Esophagus squamous epithelium (tissue), 5 donors: ENCODE measurements around the gene PI4K2B. TPM values are rescaled to one million over a fixed set of nuclear protein-coding genes. Genes with fewer than 3 reads are reported as not detected.
A peak's percentile ranks its signal among the peaks of the same experiment; 100 is the strongest.

Experiments
- DNase-seq: peaks from one replicate; lab custom pipeline; 2025; lab: John Stamatoyannopoulos, UW
- H3K27ac ChIP-seq, 4 donors: fragments of 200-600 bp; sonication (generic); one replicate each; pipeline ENCODE4 v1.5.1; 2016 to 2019; ENCODE audit warnings: mild to moderate bottlenecking in 1 of 4
- H3K27me3 ChIP-seq, 4 donors: fragments of 200-600 bp; sonication (generic); 1 replicate in 3 of 4; 2 replicates in 1 of 4; pipeline versions ENCODE4 v1.5.1 to v1.6.0; 2017 to 2021; ENCODE audit warnings: antibody characterized with exemption in 1 of 4
- H3K36me3 ChIP-seq, 3 donors: fragments of 200-600 bp; sonication (generic); one replicate each; pipeline ENCODE4 v1.5.1; 2016 to 2019
- H3K4me1 ChIP-seq, 3 donors: fragments of 200-600 bp; sonication (generic); one replicate each; pipeline ENCODE4 v1.5.1; 2017 to 2019
- H3K4me3 ChIP-seq, 4 donors: fragments of 200-600 bp; sonication (generic); 1 replicate in 3 of 4; 2 replicates in 1 of 4; pipeline ENCODE4 v1.5.1; 2016 to 2019; ENCODE audit warnings: mild to moderate bottlenecking in 2 of 4, moderate library complexity in 1 of 4
- H3K9me3 ChIP-seq, 3 donors: fragments of 200-600 bp; sonication (generic); one replicate each; pipeline ENCODE4 v1.5.1; 2016 to 2019
- CTCF ChIP-seq, 6 experiments: fragments of 450-650 bp in 4 of 6; fragments of 200-600 bp in 2 of 6; sonication (generic) in 2 of 6; IDR thresholded peaks; one replicate each; pipeline ENCODE4 v1.5.1; 2016 to 2019; ENCODE audit warnings: antibody characterized with exemption in 6 of 6, mild to moderate bottlenecking in 4 of 6, moderate library complexity in 4 of 6
- POLR2A ChIP-seq, 4 donors: fragments of 450-650 bp; IDR thresholded peaks; one replicate each; pipeline ENCODE4 v1.6.1; 2017; ENCODE audit warnings: antibody characterized with exemption in 4 of 4, mild to moderate bottlenecking in 4 of 4, moderate library complexity in 3 of 4
- WGBS, 2 donors: methylation state at CpG; one replicate each; pipeline ENCODE4 v1.1.5; 2018; 5-methylcytosine and 5-hydroxymethylcytosine counted together
- intact Hi-C: fragments of 100-400 bp; cut with DNase I; formaldehyde crosslinking; loops from one replicate; pipeline ENCODE4 v1.15.0; 2022
- total RNA-seq, 4 donors: library from RNA; depleted of rRNA; stranded (reverse); fragments of >200 nt; gene quantifications; one replicate each; pipeline ENCODE4 v1.1.0, GENCODE V29; 2016
- donor health status: DM: yes; HTN: yes; CAD: no.

The PI4K2B gene
- total RNA-seq, 4 donors from 2014 or later: 11.7 to 31.7 (median 26.8) TPM

- Histone ChIP-seq H3K27ac (no peak overlapping the region), H3K36me3 (no peaks in the 10 kb centered on the region), H3K9me3 (no peaks in the 10 kb centered on the region), H3K27me3 (peaks cover 0 to 9% (median 0%) of the 10 kb centered on the region in 4 donors), H3K4me1 (peaks cover 0 to 17% (median 2%) of the 10 kb centered on the region in 3 donors), H3K4me3 (no peak overlapping the region)
- WGBS, 2 donors: 71 to 75% methylated on average over 2 of the region's 2 CpGs
- no peak for TF ChIP-seq CTCF (IDR thresholded peaks at IDR 0.05)
- intact Hi-C loops: no loop called here
- no peak for DNase-seq
Observed at GRCh38 chr4:25308306-25308705, 74.5 kb downstream of the PI4K2B start.

DNA sequence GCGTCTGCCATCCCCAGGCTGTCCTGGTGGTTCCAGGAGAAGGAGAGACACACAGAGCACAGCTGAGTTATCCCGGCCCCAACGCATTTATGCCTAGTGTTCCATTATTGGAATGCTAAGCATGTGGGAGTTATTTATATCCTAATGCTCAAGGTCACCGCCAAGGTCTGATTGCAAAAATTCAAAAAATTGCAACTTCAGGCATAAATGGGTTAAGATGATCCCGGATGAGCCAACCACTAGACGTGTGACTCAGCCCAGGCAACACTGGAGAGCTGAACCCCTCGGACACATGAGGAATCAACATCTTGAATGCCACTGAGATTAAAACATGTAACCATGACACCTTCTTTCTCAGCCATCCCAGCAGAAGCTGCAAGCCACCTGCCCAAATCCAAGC lies 74.9 kb downstream of the PI4K2B start:
- H3K36me3 ChIP-seq: no peaks in the 10 kb centered on the region
- no peak overlapping the region for H3K27ac ChIP-seq
- 63 to 77% methylated on average over 5 to 7 of the region's 7 CpGs for WGBS, 2 donors
- no peak for DNase-seq
- H3K9me3 ChIP-seq: no peaks in the 10 kb centered on the region
- intact Hi-C loops: no loop called here
- TF ChIP-seq POLR2A (IDR thresholded peaks at IDR 0.05): no peak
- no peak for TF ChIP-seq CTCF (IDR thresholded peaks at IDR 0.05)
- H3K27me3 ChIP-seq: peaks cover 0 to 9% (median 0%) of the 10 kb centered on the region in 4 donors
- peaks cover 0 to 22% (median 6%) of the 10 kb centered on the region in 3 donors for H3K4me1 ChIP-seq
- no peak overlapping the region for H3K4me3 ChIP-seq

DNA sequence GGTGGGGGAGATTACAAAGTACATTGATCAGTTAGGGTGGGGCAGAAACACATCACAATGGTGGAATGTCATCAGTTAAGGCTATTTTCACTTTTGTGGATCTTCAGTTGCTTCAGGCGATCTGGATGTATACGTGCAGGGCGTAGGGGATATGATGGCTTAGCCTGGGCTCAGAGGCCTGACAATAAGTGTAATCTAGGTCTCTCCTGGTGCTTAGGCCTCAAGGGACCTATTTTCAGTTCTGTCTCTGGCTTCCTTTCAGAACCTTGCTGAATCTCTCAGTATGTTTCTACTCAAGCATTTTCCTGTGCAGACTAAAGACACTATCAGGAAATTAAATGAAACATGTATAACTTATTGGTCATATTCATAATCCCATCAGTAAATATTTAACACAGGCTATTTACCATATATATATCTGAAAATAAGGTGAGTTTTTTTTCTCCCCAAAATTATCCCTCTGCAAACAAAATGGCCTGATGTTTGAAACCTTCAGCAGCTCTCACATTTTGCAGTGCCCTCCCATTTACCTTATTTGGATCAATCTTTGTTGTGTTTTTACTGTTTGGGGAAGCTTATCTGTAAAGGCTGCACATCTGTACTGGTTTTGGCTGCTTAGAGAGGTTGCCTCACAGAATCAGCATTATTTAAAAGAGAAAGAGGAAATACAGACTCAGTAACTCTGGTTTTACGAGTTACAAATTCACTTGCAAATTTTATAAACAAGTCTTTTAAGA lies 76.4 kb downstream of the PI4K2B start:
- peak overlapping the region in 1 of 4 donors; percentile 34 for H3K27ac ChIP-seq

DNA sequence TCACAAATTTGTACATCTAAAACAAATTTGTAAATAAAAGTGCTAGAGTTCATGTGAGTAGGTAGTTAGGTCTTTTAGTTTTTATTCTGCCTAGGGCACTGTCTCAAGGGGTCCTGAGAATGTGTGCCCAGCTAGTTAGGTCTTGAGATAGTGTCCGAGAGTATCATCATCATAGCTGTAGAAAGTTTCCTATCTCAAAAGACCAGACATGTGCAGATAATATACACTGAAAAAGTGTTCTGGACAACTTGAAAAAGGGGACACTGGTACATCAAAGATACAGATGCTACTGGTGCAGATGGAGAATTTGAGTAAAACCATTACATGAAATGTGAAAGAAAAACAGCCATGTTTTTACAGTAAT lies 77.0 kb downstream of the PI4K2B start:
- no peak for DNase-seq
- intact Hi-C loops: no loop called here
- peak overlapping the region in 1 of 4 donors; percentile 34 for H3K27ac ChIP-seq
- peaks cover 0 to 9% (median 0%) of the 10 kb centered on the region in 4 donors for H3K27me3 ChIP-seq
- H3K4me1 ChIP-seq: peaks cover 0 to 23% (median 6%) of the 10 kb centered on the region in 3 donors
- peaks cover 0 to 15% (median under 1%) of the 10 kb centered on the region in 3 donors for H3K36me3 ChIP-seq
- 57 to 90% methylated on average over 1 of the region's 1 CpG for WGBS, 2 donors
- TF ChIP-seq CTCF (IDR thresholded peaks at IDR 0.05) (no peak), POLR2A (IDR thresholded peaks at IDR 0.05) (no peak)
- H3K4me3 ChIP-seq: no peak overlapping the region
- H3K9me3 ChIP-seq: no peaks in the 10 kb centered on the region

More for the DNA sequence above, 76.4 kb downstream of the PI4K2B start:
- 58 to 76% methylated on average over 4 of the region's 4 CpGs for WGBS, 2 donors
- Histone ChIP-seq H3K4me3 (no peak overlapping the region), H3K9me3 (no peaks in the 10 kb centered on the region), H3K27me3 (peaks cover 0 to 9% (median 0%) of the 10 kb centered on the region in 4 donors), H3K36me3 (peaks cover 0 to 9% (median 0%) of the 10 kb centered on the region in 3 donors), H3K4me1 (peaks cover 0 to 23% (median 6%) of the 10 kb centered on the region in 3 donors)
- TF ChIP-seq CTCF (IDR thresholded peaks at IDR 0.05) (no peak), POLR2A (IDR thresholded peaks at IDR 0.05) (no peak)
- intact Hi-C loops: no loop called here
- DNase-seq: no peak

DNA sequence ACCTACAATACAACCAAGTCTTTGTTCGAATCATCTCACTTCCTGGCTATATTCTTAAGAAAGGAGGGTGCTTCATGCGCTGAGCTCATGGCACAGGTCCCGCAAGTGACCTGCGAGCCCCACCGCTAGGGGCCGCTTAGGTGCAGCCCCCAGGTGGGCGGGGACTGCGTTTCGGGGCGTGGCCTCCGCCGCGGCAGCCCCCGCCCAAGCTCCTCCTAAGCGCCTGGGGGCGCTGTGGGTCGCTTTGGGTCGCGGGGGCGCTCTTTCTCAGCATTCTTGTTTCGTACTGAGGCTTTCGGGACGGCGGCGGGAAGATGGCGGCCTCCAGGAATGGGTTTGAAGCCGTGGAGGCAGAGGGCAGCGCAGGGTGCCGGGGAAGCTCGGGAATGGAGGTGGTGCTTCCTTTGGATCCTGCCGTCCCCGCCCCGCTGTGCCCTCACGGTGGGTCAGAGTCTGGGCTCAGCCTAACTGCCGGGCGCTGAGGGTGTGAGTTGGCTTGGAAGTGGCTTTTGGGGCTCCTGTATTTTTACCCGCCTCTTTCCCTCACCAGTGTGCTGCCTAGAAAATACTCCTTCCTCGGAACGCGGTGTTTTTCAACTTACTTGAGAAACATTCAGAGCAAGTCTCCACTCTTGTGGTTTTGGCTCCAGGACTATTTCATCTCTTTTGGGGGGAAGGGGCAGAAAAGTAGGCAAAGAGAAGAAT lies 78.8 kb downstream of the PI4K2B start, which contains the start of gene ZCCHC4:
ZCCHC4 (plus strand) TSS at position 279 of the 705 bp plus-strand sequence; CDS start at position 315, 36 bp downstream.
- Histone ChIP-seq H3K27me3 (peaks cover 0 to 3% (median 0%) of the 10 kb centered on the region in 4 donors), H3K36me3 (peaks cover 0 to 22% (median 8%) of the 10 kb centered on the region in 3 donors), H3K9me3 (no peaks in the 10 kb centered on the region), H3K4me1 (peaks cover 0 to 23% (median 6%) of the 10 kb centered on the region in 3 donors), H3K27ac (peak within 1 kb of the TSS; percentile 79 to 91 (median 86)), H3K4me3 (peak within 1 kb of the TSS; percentile 64 to 87 (median 74))
- intact Hi-C loops: no loop called here
- TF ChIP-seq CTCF (IDR thresholded peaks at IDR 0.05) (peak; percentile 88 to 96 (median 92)), POLR2A (IDR thresholded peaks at IDR 0.05) (peak in 1 of 4 donors; percentile 30)
- peak; percentile 73 for DNase-seq
- 0 to 1% methylated on average over 7 to 11 of the region's 40 CpGs for WGBS, 2 donors
